ENCODE results near the gene CCR3. TPM values are rescaled to one million over a fixed set of nuclear protein-coding genes. Genes with fewer than 3 reads are reported as not detected.

CCR3 gene
- total RNA-seq, 1 experiment from 2014 or later: not detected

- no peak for ATAC-seq
- no peaks in the 10 kb centered on the region for H3K4me1 ChIP-seq (ENCODE audit: control insufficient read depth, insufficient read depth, low read length)
- H3K9me3 ChIP-seq (ENCODE audit: control insufficient read depth, insufficient read depth, low read depth, low read length): no peaks in the 10 kb centered on the region
- ChIA-PET POLR2A (no interaction called here), CTCF (no interaction called here)
- intact Hi-C loops (cut with micrococcal nuclease; ENCODE audit: unreplicated experiment): no loop called here
- H3K27ac ChIP-seq (ENCODE audit: low read length): no peak overlapping the region
- DNase-seq (ENCODE audit: low read depth, low spot score): no peak
- TF ChIP-seq POLR2AphosphoS5 (IDR thresholded peaks at IDR 0.05; ENCODE audit: low read depth, low read length) (no peak), REST (IDR thresholded peaks at IDR 0.05; ENCODE audit: insufficient read depth in 1 of 2, low read depth in 2 of 2, low read length in 1 of 2) (no peak), TCF7L2 (IDR thresholded peaks at IDR 0.05; ENCODE audit: low read depth, low read length) (no peak), CTCF (IDR thresholded peaks at IDR 0.05) (no peak), SIN3A (IDR thresholded peaks at IDR 0.05; ENCODE audit: borderline replicate concordance, insufficient read depth, low read depth, low read length) (no peak)
- H3K4me3 ChIP-seq (ENCODE audit: low read depth in 2 of 2, low read length in 2 of 2): no peak overlapping the region
- BruUV-seq (replicated peaks): no TSS peak
- H3K36me3 ChIP-seq (ENCODE audit: control insufficient read depth, insufficient read depth, low read length): no peaks in the 10 kb centered on the region
- in situ Hi-C loops (cut with HindIII; ENCODE audit: low pct_unique_long_range_greater_than_20kb, low sequenced_read_pairs): no loop called here
- H3K27me3 ChIP-seq (ENCODE audit: control insufficient read depth, insufficient read depth, low read length): peaks cover 2% of the 10 kb centered on the region
These were observed 61.0 kb downstream of the CCR3 start for GRCh38 chr3:46303240-46303639.

- no TSS peak for BruUV-seq (replicated peaks)
- ATAC-seq: no peak
- no peak overlapping the region for H3K27ac ChIP-seq (ENCODE audit: low read length)
- in situ Hi-C loops (cut with HindIII; ENCODE audit: low pct_unique_long_range_greater_than_20kb, low sequenced_read_pairs): no loop called here
- no peaks in the 10 kb centered on the region for H3K36me3 ChIP-seq (ENCODE audit: control insufficient read depth, insufficient read depth, low read length)
- ChIA-PET POLR2A (no interaction called here), CTCF (no interaction called here)
- DNase-seq (ENCODE audit: low read depth, low spot score): no peak
- intact Hi-C loops (cut with micrococcal nuclease; ENCODE audit: unreplicated experiment): no loop called here
- no peaks in the 10 kb centered on the region for H3K4me1 ChIP-seq (ENCODE audit: control insufficient read depth, insufficient read depth, low read length)
- TF ChIP-seq REST (IDR thresholded peaks at IDR 0.05; ENCODE audit: insufficient read depth in 1 of 2, low read depth in 2 of 2, low read length in 1 of 2) (no peak), TCF7L2 (IDR thresholded peaks at IDR 0.05; ENCODE audit: low read depth, low read length) (no peak), POLR2AphosphoS5 (IDR thresholded peaks at IDR 0.05; ENCODE audit: low read depth, low read length) (no peak), SIN3A (IDR thresholded peaks at IDR 0.05; ENCODE audit: borderline replicate concordance, insufficient read depth, low read depth, low read length) (no peak), CTCF (IDR thresholded peaks at IDR 0.05) (no peak)
- H3K9me3 ChIP-seq (ENCODE audit: control insufficient read depth, insufficient read depth, low read depth, low read length): no peaks in the 10 kb centered on the region
- H3K27me3 ChIP-seq (ENCODE audit: control insufficient read depth, insufficient read depth, low read length): no peaks in the 10 kb centered on the region; the same call in none of the 2 replicates
- H3K4me3 ChIP-seq (ENCODE audit: low read depth in 2 of 2, low read length in 2 of 2): no peak overlapping the region
These were observed 62.5 kb downstream of the CCR3 start for GRCh38 chr3:46304739-46305138.

Measured in Panc1 (cell line).